RCC 7860 (cell line): Measurements from ENCODE around the gene MARK4.
A peak's percentile ranks its signal among the peaks of the same experiment; 100 is the strongest.
"Not testable (repeated sequence)": the region's sequence is repeated elsewhere in the genome, so short reads cannot be mapped to it uniquely, and the experiment has no call there.

Source experiments
- DNase-seq: peaks from one replicate; pipeline ENCODE4 v3.0.0-alpha.2; 2015; ENCODE audit warnings: low spot score
- FAIRE-seq: peaks from 2 replicates; lab custom pipeline; 2012; peaks lifted over from hg19 to GRCh38; lab: Jason Lieb, UNC

Gene MARK4

DNA sequence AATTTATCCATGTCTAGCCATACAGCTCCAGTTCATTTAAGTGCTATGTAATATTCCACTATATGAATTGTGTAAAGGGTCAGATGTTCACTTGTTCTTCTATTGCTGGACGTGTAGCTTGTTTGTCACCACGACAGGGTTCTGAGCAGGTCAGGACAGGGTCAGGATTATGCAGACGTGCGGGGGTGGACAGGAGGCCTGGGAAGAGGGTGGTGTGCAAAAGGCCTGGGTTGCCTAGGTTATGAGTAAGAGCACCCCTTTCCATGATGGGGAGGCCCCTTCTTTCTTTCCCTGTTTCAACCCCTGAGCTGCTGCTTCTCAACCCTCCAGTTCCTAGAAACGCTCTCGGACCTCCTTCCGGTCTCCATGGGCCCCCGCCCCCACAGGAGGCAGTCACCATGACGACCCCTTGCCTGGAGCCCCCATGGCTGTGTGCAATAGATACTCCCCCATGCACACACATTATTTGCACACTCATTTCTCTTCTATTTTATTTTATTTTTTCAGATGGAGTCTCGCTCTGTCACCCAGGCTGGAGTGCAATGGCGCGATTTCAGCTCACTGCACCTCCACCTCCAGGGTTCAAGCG lies 7.8 kb upstream of the MARK4 start:
- no peak for DNase-seq
- FAIRE-seq: no peak

DNA sequence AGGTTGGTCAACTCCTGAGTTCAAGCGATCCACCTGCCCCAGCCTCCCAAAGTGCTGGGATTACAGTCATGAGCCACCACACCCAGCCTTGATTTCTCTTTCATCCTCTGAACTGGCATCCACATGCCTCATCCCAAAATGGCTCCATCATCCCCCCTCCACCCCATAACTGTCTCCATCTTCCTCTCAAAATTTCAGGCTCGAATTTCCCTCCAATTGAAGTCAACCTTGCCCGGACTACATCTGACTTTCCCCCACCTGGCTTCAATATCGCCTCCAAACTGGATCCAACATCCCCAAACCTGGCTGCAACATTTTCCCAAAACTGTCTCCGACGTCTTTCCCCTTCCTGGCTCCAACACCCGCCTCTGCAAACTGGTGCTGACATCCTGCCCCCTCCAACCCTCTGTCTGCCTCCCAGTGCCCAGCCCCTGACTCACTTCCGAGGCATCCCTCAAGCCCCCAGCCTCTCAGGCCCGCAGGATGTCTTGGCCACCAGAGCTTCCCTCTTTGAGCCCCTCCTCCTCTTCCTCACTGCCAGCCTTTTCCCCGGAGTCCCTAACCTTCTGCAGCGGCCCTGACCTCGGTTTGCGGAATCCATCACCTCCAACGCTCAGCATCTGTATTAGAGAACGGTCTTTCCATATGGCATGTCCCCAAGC lies 6.8 kb upstream of the MARK4 start:
- DNase-seq: no peak
- FAIRE-seq: no peak

DNA sequence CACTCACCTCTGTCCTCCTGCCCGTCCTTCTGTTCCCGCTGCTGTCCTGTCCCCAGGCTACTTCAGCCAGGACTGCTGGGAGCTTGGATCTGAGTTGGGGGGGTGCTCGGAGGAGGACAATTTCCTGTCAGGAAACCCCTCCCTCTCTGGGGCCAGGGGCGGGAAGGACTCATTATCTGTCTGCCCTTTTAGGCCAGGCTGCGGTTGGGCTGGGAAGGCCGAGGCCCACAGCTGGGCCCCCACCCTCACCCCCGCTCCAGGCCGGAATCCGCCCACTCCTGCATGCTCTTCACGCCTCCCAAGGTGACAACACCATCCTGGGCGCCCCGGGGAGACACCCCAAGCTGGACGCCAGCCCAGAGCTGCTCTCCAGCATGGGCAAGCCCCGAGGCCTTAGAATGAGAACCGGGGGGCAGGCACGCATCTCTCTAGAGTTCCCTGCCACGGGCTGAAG lies 5.7 kb upstream of the MARK4 start, which contains the start of gene EXOC3L2:
EXOC3L2 (minus strand) TSS at position 74 of the 454 bp plus-strand sequence. CDS start 6,362 bp downstream, outside the sequence.
- FAIRE-seq (no peak), DNase-seq (no peak)

DNA sequence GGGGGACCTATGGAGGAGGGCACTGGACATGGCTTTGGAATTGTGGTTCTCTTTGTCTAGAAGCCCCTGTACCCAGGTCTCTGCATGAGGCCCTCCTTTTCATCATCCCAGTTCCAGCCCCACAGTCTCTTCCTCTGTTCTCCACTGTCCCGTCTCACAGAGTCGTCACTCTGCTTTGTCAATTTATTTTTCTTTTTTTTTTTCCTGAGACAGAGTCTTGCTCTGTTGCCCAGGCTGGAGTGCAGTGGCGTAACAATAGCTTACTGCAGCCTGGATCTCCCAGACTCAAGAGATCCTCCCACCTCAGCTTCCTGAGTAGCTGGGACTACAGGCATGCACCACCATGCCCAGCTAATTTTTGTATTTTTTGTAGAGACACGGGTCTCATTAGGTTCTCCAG lies 5.2 kb upstream of the MARK4 start:
- no peak for FAIRE-seq
- no peak for DNase-seq

DNA sequence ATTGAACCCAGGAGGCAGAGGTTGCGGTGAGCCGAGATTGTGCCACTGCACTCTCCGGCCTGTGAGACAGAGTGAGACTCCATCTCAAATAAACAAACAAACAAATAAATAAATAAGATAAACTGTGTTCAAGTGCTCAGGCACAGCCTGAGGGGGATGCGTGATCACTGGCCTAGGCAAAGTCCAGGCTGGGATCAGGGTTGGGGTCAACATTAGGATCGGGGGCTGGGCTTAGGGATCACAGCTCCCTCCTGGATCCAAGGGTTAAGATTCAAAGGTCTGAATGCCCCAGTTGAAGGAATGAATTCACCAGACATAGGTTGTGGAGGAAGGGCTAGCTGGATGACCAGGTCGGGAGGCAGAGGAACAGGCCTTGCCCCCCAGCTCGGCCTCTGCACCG lies 3.9 kb upstream of the MARK4 start:
- DNase-seq: no peak
- no peak for FAIRE-seq

DNA sequence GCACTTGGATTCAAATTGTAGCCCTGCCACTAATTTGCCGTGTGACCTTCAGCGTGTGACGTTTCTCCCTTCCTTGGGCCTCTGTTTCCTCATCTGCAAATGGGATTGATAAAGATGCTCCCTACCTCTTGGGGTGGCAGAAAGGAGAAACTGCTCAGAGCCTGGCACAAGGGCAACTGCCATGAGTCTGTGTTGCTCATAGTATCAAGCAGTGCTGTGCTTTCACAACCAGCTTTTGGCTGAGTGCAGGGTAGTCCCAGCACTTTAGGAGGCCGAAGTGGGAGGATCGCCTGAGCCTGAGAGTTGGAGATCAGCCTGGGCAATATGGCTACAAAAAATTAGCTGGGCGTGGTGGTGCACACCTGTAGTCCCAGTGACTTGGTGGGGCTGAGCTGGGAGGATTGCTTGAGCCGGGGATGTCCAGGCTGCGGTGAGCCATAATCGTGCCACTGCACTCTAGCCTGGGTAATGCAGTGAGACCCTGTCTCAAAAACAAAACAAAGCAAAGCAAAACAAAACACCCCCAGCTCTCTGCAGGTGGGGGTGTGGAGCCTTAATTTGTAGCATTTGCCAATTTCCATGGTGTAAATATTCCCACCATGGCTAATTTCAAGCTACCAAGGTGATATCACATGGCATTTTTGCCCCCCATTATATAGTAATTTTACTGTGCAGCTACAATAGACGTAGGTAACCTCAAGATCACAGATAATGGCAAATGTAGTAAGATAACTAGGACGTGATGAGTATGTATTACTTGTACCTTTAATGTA lies 1.6 kb upstream of the MARK4 start:
- FAIRE-seq: no peak
- no peak for DNase-seq

DNA sequence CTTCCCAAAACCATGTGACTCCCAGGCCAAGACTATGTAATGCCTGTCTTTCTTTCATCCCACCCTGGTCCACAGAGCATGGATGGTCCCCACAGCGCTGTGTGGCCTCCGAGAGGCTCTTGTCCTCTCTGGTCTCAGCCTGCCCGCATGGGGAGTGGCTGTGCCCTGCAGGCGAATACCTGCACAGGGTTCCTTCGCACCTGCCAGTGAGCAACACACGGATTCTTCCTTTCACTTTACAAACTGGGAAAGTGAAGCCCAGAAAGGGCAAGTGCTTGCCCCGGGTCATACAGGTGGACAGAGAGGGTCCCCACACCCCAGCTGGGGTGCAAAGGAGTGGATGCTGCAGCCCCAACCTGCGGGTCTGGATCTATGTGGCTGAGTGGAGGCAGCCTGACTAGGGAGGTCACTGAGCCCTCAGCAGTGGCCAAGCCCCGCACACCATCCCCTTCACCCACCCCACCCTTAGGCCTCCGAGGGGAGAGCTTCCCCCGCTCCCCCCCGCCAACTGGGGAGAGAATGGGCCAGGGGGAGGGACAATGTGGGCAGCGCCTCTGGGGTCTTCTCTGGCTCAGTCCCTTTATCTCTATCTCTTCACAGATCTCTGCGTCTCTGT lies 747 bp upstream of the MARK4 start:
- FAIRE-seq (no peak), DNase-seq (no peak)

DNA sequence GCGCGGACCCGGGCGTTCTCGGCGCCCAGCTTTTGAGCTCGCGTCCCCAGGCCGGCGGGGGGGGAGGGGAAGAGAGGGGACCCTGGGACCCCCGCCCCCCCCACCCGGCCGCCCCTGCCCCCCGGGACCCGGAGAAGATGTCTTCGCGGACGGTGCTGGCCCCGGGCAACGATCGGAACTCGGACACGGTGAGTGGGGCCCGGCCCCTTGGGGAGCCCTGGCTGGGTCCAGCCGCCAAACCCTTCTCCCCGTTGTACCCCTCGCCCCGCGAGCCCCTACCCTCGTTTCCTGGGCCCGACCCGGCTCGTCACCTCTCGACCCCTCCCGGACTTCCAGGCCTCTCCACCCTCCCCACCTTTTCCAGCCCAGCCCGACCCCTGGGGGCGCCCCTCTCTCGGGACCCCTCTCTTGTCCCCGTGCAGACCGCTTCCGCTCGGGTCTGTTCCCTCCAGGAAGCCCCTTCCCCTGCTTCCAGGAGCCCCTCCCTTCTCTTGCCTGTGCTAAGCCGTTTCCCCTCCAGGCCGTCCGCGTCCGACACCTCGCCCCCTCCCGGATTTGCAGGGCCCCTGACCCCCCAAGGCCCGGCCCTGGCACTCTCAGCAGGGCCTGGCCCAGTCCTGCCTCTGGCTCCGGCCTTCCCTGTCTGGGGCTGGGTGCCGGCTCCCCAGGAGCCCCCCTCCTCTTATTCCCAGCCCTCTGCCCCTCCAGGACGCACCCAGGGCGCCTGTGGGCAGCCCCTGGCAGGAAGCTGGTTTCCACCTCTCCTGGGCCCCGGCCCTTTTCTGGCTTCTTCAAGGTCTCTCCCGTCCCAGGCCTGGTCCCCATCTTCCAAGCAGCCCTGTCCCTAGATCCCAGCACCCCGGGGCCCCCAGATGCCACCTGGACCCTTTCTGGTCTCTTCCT lies 632 bp downstream of the MARK4 start:
- no peak for DNase-seq
- no peak for FAIRE-seq

DNA sequence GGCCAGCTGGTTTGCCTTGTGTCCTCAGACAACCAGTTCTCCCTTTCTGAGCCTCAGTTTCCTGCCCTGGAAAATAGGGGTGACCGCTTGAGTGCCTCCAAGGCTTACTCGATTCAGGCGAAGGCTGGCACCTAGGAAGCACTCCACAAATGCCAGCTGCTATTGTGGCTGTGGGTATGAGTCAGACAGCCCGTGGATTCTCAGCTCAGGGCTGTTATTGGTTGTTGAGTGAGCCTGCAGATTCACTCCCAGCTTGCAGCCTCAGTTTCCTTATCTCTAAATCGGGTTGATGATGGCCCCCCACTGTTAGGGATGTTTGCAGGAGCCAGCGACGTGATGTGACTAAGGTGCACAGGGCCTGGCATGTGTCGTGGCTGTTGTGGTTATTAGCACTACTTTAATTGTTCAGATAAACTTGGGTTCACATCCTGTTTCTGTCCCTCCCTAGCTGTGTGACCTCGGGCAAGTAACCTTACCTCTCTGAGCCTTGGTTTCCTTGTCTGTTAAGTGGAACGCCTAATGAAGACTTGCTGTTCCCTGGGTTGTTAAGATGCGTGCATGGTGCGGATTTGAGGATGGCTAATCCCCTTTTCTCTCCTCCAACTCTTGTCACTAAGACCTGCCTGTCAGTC lies 2.4 kb downstream of the MARK4 start:
- FAIRE-seq (no peak), DNase-seq (peak; percentile 60)

DNA sequence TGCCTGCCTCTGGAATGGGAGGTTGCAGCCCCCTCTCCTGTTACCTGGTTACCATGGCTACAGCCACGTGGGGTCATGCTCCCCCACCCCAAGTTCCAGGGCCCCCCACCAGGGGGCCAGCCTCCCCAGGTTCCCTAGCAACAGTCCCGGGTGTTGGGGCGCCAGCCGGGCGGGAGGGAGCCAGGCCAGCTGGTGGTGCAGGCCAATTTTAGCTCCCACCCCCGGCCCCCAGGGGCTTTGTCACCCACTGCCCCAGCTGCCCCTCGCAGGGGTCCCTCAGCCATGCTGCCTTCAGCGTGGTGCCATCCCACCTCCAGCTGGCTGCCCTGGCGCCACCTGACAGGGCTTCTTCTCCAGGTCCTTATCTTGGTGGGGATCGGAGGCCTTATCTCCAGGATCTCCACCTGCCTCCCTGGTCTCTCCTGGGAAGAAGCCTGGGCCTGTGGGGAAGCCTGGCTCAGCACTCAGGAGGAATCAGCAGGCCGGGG lies 3.0 kb downstream of the MARK4 start:
- FAIRE-seq: no peak
- DNase-seq: no peak

DNA sequence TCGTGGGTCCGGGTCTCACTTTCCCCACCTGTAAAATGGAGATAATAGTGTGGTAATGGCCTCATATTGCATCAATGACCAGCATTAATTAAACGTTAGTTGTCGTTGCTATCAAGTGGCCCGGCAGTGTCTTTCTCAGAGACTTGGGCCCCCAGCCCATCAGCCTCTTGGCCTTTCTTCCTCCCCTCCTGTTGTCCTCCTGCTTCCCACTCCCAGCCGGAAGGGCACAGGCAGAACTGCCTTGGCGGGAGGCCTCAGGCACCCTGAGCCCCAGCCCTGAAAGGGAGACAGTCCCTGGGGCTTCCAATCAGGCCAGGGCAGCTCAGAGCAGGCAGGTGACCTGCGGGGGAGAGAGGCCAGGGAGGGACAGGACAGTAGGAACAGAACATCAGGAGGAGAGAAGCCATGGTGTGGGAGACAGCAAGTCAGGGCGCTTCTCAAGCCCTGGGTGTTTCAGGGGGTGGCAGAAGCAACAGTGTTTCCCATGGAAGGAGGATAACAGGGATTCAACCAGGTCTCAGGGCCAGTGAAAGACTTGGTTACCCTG lies 4.6 kb downstream of the MARK4 start:
- FAIRE-seq (no peak), DNase-seq (no peak)

DNA sequence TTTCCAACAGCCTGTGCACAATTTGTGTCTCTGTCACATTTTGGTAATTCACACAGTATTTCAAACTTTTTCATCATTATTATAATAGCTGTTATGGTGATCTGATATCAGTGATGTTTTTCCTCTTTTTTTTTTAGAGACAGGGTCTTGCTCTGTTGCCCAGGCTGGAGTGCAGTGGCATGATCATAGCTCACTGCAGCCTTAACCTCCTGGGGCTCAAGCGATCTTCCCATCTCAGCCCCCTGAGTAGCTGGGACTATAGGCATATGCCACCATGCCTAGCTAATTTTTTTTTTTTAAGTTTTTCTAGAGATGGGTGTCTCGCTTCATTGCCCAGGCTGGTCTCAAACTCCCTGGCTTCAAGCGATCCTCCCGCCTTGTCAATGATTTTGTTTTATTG lies 5.8 kb downstream of the MARK4 start:
- FAIRE-seq: no peak
- DNase-seq: no peak

DNA sequence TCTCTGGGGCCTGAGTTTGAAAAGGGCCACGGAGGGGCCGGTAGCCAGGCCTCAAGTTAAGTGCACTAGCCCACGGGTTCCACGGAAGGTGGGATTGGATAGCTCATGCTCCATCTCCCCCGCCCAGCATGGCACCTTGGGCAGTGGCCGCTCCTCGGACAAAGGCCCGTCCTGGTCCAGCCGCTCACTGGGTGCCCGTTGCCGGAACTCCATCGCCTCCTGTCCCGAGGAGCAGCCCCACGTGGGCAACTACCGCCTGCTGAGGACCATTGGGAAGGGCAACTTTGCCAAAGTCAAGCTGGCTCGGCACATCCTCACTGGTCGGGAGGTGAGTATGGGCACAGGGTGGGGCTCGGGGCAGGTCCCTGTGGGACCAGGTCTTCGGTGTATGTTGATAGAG lies 7.8 kb downstream of the MARK4 start:
- no peak for FAIRE-seq
- no peak for DNase-seq

DNA sequence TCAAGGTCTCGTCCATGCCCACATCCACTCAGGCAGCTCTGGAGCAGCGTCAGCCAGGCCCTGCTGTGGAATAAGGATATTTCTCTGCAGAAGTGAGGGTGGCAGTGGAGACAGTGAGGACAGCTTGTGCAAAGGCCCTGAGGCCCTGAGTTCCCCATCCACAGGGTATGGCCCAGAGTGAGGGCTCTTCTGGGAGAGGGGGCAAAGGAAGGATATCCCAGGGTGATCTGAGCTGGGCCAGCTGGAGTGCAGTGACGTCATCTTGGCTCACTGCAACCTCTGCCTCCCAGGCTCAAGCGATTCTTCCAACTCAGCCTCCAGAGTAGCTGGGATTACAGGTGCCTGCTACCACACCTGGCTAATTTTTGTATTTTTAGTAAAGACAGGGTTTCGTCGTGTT lies 11.5 kb downstream of the MARK4 start:
- FAIRE-seq (no peak), DNase-seq (no peak)

DNA sequence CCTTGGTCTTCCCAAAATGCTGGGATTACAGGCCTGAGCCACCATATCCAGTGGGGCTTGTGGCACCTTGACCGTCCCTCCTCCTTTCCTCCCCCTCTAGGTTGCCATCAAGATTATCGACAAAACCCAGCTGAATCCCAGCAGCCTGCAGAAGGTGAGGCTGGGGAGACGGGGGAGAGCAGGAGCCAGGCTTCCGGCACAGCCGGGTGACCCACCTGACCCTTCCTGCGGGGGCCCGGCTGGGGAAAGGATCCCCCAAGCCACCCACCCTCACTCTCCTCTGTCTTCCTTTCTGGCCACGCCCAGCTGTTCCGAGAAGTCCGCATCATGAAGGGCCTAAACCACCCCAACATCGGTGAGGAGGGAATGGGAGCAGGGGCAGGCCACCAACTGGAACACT lies 11.9 kb downstream of the MARK4 start:
- DNase-seq (no peak), FAIRE-seq (no peak)

DNA sequence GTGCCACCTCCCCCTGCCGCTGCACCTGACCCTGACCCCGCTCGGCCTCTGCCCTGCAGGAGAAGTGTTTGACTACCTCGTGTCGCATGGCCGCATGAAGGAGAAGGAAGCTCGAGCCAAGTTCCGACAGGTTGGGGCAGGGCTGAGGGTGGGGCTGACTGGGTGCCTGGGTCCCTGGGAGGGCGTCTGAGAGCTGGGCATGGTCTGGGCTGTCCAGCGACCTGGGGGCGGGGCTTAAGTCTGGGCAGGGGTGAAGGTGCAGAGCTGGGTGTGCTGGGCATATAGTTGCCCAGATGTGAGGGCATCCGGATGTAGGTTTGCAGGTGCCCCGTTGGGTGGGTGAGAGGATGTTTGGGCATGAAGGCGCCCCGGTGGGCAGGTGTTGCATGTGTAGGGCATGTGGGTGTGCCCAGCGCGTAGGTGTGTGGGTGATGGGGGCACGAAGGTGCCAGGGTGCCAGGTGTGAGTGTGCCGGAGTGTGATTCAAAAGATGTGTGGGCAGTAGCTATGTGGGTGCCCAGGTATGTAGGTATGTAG lies 13.8 kb downstream of the MARK4 start:
- FAIRE-seq (no peak), DNase-seq (no peak)

DNA sequence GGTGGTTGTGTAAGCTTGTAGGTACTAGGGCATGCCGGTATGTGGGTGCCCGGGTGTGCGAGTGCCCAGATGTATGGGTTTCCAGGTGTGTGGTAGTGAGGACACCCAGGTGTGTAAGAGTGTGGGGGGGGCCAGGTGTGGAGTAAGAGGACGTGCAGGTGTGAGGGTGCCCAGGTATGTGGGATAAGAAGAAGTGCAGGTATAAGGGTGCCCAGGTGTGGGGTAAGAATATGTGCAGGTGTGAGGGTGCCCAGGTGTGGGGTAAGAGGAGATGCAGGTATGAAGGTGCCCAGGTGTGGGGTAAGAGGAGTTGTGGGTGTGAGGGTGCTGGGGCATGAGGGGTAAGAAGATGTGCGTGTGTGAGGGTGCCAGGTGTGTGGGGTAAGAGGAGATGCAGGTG lies 14.3 kb downstream of the MARK4 start:
- FAIRE-seq (no peak), DNase-seq (no peak)

DNA sequence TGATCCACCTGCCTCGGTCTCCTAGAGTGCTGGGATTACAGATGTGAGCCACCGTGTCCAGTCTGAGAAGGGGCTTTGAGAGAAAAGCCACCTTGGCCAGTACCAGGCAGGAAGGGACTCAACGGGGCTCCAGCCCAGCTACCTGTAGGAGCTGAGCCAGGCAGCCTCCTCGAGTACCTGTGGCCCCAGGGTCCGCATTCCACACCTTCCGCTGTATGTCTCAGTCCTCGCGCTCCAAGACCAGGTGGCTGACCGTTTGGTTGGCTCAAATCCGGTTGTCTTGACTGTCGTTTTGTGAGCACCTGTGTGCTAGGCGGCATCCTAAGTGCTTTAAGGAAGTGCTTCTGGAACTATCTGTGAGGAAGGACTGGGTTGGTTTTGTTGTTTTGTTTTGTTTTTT lies 16.2 kb downstream of the MARK4 start:
- no peak for DNase-seq
- FAIRE-seq: no peak

DNA sequence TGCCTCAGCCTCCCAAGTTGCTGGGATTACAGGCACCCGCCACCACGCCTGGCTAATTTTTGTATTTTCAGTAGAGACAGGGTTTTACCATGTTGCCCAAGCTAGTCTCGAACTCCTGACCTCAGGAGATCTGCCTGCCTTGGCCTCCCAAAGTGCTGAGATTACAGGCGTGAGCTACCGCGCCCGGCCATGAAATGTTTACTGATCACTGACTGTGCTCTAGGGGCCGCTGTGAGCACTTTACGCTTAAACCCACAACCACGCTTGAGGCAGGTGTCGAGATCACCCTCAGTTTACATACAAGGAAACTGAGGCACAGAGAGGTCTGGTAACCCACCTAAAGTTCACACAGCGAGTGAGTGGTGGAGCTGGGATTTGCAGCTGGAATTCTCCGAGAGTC lies 18.9 kb downstream of the MARK4 start:
- not testable (repeated sequence) for FAIRE-seq, DNase-seq
